Karpas-422 (cell line): Measurements from ENCODE around the gene TRAF7. TPM values are rescaled to one million over a fixed set of nuclear protein-coding genes. Genes with fewer than 3 reads are reported as not detected.
A peak's percentile ranks its signal among the peaks of the same experiment; 100 is the strongest.

Experiments used
- DNase-seq: peaks from one replicate; pipeline ENCODE4 v3.0.0-alpha.2; 2015
- H2AFZ ChIP-seq: fragments of 200-600 bp; sonication (generic); 2 replicates; pipeline ENCODE4 v1.6.1; 2014; ENCODE audit warnings: antibody characterized with exemption, low read length, mixed read lengths
- H3K27ac ChIP-seq: fragments of 200-600 bp; sonication (generic); 2 replicates; pipeline ENCODE4 v1.5.1; 2014; ENCODE audit warnings: mild to moderate bottlenecking, low read length, moderate library complexity
- H3K27me3 ChIP-seq: fragments of 200-600 bp; sonication (generic); 2 replicates; pipeline ENCODE4 v1.6.1; 2014; ENCODE audit warnings: low read length, mixed read lengths
- H3K36me3 ChIP-seq: fragments of 200-600 bp; sonication (generic); 2 replicates; pipeline ENCODE4 v1.6.1; 2014; ENCODE audit warnings: low read length, mixed read lengths; ENCODE audit not compliant: insufficient read depth
- H3K4me1 ChIP-seq: fragments of 200-600 bp; sonication (generic); 2 replicates; pipeline ENCODE4 v1.6.1; 2014; ENCODE audit warnings: mild to moderate bottlenecking, low read length, mixed read lengths
- H3K4me2 ChIP-seq: fragments of 200-600 bp; sonication (generic); 2 replicates; pipeline ENCODE4 v1.6.1; 2014; ENCODE audit warnings: low read length, low read depth, mild to moderate bottlenecking; ENCODE audit not compliant: poor library complexity, severe bottlenecking
- H3K4me3 ChIP-seq: fragments of 200-600 bp; sonication (generic); 2 replicates; pipeline ENCODE4 v1.5.1; 2014; ENCODE audit warnings: mild to moderate bottlenecking, antibody characterized with exemption, low read length, mixed read lengths
- H3K79me2 ChIP-seq: fragments of 200-600 bp; sonication (generic); 2 replicates; pipeline ENCODE4 v1.6.1; 2014; ENCODE audit warnings: mild to moderate bottlenecking, low read length, mixed read lengths
- H3K9ac ChIP-seq: fragments of 200-600 bp; sonication (generic); 2 replicates; pipeline ENCODE4 v1.6.0; 2014; ENCODE audit warnings: low read length
- H3K9me2 ChIP-seq: fragments of 200-600 bp; sonication (generic), shearing (Covaris generic); replicated peaks from 2 replicates; pipeline ENCODE4 v1.6.0; 2014; ENCODE audit warnings: mild to moderate bottlenecking, low read length, moderate library complexity; ENCODE audit not compliant: insufficient read depth
- H3K9me3 ChIP-seq: fragments of 300-700, 200-600 bp; sonication (generic); 2 replicates; pipeline ENCODE4 v1.6.1; 2014; ENCODE audit warnings: low read length, mixed read lengths
- H4K20me1 ChIP-seq: fragments of 200-600 bp; sonication (generic); 2 replicates; pipeline ENCODE4 v1.6.1; 2014; ENCODE audit warnings: mild to moderate bottlenecking, antibody characterized with exemption, low read length, low read depth; ENCODE audit not compliant: insufficient read depth
- total RNA-seq: library from RNA; depleted of rRNA; stranded (reverse); fragments of >200 nt; shearing (Covaris generic); gene quantifications from 2 replicates; pipeline ENCODE4 v1.2.3, GENCODE V29; 2014; ENCODE audit warnings: low replicate concordance

The TRAF7 gene
- total RNA-seq, 1 experiment from 2014 or later = 68.3 TPM

DNA sequence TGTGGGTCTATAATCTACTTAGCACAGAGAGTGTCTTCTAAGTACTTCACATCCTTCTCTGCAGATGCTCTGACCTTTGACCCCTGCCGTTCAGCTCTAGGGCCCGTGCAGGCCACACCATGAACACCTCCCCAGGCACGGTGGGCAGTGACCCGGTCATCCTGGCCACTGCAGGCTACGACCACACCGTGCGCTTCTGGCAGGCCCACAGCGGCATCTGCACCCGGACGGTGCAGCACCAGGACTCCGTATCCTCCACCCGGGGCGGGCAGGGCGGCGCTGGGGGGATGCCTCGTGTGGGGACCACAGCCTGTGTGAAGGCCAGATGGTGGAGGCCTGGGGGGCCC, 50.4 kb downstream of the TRAF7 start:
- DNase-seq = no peak
- H3K4me3 ChIP-seq = peak overlapping the region; percentile 95
- H3K36me3 ChIP-seq = 0 out of 2 replicates have a peak, but pooled peaks cover 5% of the 10 kb centered on the region

DNA sequence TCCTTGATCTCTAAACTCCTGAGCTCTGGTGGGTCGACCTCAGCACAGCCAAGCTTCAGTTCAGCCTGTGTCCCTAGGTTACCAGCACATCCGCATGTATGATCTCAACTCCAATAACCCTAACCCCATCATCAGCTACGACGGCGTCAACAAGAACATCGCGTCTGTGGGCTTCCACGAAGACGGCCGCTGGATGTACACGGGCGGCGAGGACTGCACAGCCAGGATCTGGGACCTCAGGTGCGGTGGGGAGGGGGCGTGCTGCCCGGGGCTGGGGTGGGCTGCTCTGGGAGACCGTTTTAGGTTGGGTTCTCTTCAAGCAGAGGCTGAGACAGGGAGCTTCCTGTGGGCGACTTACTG, 50.8 kb downstream of the TRAF7 start:
- no peak for DNase-seq
- no peaks in the 10 kb centered on the region for H3K9me2 ChIP-seq
- H3K9me3 ChIP-seq = no peaks in the 10 kb centered on the region
- H4K20me1 ChIP-seq = no peaks in the 10 kb centered on the region
- peaks cover 29% of the 10 kb centered on the region for H3K4me1 ChIP-seq
- peak overlapping the region; percentile 95 for H3K4me3 ChIP-seq
- H3K27ac ChIP-seq = peak overlapping the region; percentile 67
- H3K4me2 ChIP-seq = peak overlapping the region; percentile 96
- H3K9ac ChIP-seq = peak overlapping the region; percentile 98
- H3K27me3 ChIP-seq = no peaks in the 10 kb centered on the region
- H3K36me3 ChIP-seq = 0 out of 2 replicates have a peak, but pooled peaks cover 5% of the 10 kb centered on the region
- no peak overlapping the region for H2AFZ ChIP-seq
- peaks cover 25% of the 10 kb centered on the region for H3K79me2 ChIP-seq

More for the DNA sequence above, 50.4 kb downstream of the TRAF7 start:
- Histone ChIP-seq H3K4me2 (peak overlapping the region; percentile 96), H3K4me1 (peaks cover 29% of the 10 kb centered on the region), H3K9me2 (no peaks in the 10 kb centered on the region), H3K79me2 (peaks cover 25% of the 10 kb centered on the region), H4K20me1 (no peaks in the 10 kb centered on the region), H3K27me3 (no peaks in the 10 kb centered on the region), H3K9ac (peak overlapping the region; percentile 98), H3K27ac (peak overlapping the region; percentile 67), H2AFZ (no peak overlapping the region; the same call in 1 of the 2 replicates), H3K9me3 (no peaks in the 10 kb centered on the region)

DNA sequence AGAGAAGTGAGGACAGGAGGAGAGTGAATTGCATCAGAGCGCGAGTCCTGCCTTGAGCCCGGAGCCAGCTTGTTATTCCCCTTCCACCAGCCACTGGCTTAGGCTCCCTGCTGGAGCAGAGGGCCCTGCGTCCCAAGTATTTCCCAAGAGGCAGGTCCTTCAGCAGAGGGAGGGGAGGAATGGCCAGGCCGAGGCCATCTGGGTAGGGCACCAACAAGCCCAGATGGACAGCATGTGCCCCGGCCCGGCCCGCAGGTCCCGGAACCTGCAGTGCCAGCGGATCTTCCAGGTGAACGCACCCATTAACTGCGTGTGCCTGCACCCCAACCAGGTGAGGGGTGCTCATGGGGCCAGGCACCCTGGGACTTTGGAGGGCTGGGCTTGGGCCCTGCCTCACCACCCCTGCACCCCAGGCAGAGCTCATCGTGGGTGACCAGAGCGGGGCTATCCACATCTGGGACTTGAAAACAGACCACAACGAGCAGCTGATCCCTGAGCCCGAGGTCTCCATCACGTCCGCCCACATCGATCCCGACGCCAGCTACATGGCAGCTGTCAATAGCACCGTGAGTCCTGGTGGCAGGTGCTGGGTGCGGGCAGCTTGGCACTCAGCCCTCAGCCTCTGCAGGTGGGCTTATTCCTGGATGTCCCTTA, 51.3 kb downstream of the TRAF7 start:
- peak overlapping the region; percentile 98 for H3K9ac ChIP-seq
- H3K27ac ChIP-seq = peak overlapping the region; percentile 67; the same call in 1 of the 2 replicates
- peak overlapping the region; percentile 96 for H3K4me2 ChIP-seq
- 0 out of 2 replicates have a peak, but pooled peaks cover 5% of the 10 kb centered on the region for H3K36me3 ChIP-seq
- peak overlapping the region; percentile 95 for H3K4me3 ChIP-seq
- H3K9me3 ChIP-seq = no peaks in the 10 kb centered on the region
- no peaks in the 10 kb centered on the region for H4K20me1 ChIP-seq
- no peaks in the 10 kb centered on the region for H3K27me3 ChIP-seq
- peaks cover 32% of the 10 kb centered on the region for H3K4me1 ChIP-seq
- DNase-seq = no peak
- H3K9me2 ChIP-seq = no peaks in the 10 kb centered on the region
- H3K79me2 ChIP-seq = peaks cover 25% of the 10 kb centered on the region
- H2AFZ ChIP-seq = no peak overlapping the region

DNA sequence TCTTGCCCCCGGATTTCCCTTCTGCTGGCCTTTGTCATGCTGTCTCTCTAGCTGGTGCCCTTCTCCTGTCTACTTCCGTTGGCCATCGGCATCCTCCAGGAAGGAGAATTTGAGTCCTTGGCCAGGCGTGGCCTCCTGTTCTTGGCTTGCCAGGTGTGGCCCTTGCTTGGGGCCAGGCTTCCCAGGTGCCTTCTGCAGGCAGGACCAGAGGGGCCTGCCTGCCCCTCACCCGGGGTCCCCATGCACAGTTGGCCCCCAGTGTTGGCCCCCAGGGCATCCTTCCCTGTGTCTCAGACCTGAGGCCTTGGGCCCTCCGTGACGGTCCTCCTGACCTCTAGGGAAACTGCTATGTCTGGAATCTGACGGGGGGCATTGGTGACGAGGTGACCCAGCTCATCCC, 52.3 kb downstream of the TRAF7 start:
- H3K9me2 ChIP-seq = no peaks in the 10 kb centered on the region
- H3K79me2 ChIP-seq = peaks cover 35% of the 10 kb centered on the region
- no peaks in the 10 kb centered on the region for H3K27me3 ChIP-seq
- H3K9ac ChIP-seq = no peak overlapping the region
- peaks cover 42% of the 10 kb centered on the region for H3K4me1 ChIP-seq
- no peaks in the 10 kb centered on the region for H3K9me3 ChIP-seq
- H3K4me3 ChIP-seq = no peak overlapping the region
- no peak overlapping the region for H3K27ac ChIP-seq
- 0 out of 2 replicates have a peak, but pooled peaks cover 5% of the 10 kb centered on the region for H3K36me3 ChIP-seq
- H2AFZ ChIP-seq = no peak overlapping the region
- no peak for DNase-seq
- no peak overlapping the region for H3K4me2 ChIP-seq
- peaks cover 7% of the 10 kb centered on the region; the same call in 1 of the 2 replicates for H4K20me1 ChIP-seq

DNA sequence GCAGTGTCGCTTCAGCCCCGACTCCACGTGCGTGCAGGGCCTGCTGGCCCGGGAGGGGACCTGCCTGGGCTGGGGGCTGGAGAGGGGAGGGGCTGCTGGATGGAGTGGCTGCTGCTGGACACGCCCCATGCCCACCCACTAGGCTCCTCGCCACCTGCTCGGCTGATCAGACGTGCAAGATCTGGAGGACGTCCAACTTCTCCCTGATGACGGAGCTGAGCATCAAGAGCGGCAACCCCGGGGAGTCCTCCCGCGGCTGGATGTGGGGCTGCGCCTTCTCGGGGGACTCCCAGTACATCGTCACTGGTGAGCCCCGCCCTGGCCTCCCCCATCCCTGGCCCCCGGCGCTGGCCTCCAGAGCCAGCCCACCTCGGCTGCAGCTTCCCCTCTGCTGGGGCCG, 52.7 kb downstream of the TRAF7 start:
- no peak overlapping the region for H3K9ac ChIP-seq
- no peaks in the 10 kb centered on the region for H3K9me2 ChIP-seq
- H3K9me3 ChIP-seq = no peaks in the 10 kb centered on the region
- H3K4me1 ChIP-seq = peaks cover 46% of the 10 kb centered on the region
- no peak overlapping the region for H3K4me2 ChIP-seq
- H3K4me3 ChIP-seq = no peak overlapping the region
- no peaks in the 10 kb centered on the region for H3K27me3 ChIP-seq
- peaks cover 12% of the 10 kb centered on the region; the same call in 1 of the 2 replicates for H4K20me1 ChIP-seq
- H2AFZ ChIP-seq = no peak overlapping the region
- no peak for DNase-seq
- no peak overlapping the region for H3K27ac ChIP-seq
- H3K36me3 ChIP-seq = 0 out of 2 replicates have a peak, but pooled peaks cover 5% of the 10 kb centered on the region
- H3K79me2 ChIP-seq = peaks cover 39% of the 10 kb centered on the region

GRCh38 chr16:2208772-2209171, 53.2 kb downstream of the TRAF7 start:
- H3K27me3 ChIP-seq = no peaks in the 10 kb centered on the region
- H2AFZ ChIP-seq = no peak overlapping the region
- H3K9ac ChIP-seq = no peak overlapping the region
- H3K9me2 ChIP-seq = no peaks in the 10 kb centered on the region
- H4K20me1 ChIP-seq = peaks cover 16% of the 10 kb centered on the region; the same call in 1 of the 2 replicates
- H3K79me2 ChIP-seq = peaks cover 44% of the 10 kb centered on the region
- H3K9me3 ChIP-seq = no peaks in the 10 kb centered on the region
- H3K4me2 ChIP-seq = no peak overlapping the region
- no peak overlapping the region for H3K27ac ChIP-seq
- DNase-seq = no peak
- no peak overlapping the region for H3K4me3 ChIP-seq
- 0 out of 2 replicates have a peak, but pooled peaks cover 5% of the 10 kb centered on the region for H3K36me3 ChIP-seq
- peaks cover 49% of the 10 kb centered on the region for H3K4me1 ChIP-seq

- Histone ChIP-seq H4K20me1 (peaks cover 16% of the 10 kb centered on the region; the same call in 1 of the 2 replicates), H2AFZ (no peak overlapping the region), H3K4me2 (no peak overlapping the region), H3K9me2 (no peaks in the 10 kb centered on the region), H3K27ac (no peak overlapping the region), H3K9ac (no peak overlapping the region), H3K4me1 (peaks cover 47% of the 10 kb centered on the region), H3K9me3 (no peaks in the 10 kb centered on the region), H3K36me3 (0 out of 2 replicates have a peak, but pooled peaks cover 5% of the 10 kb centered on the region), H3K4me3 (no peak overlapping the region), H3K27me3 (no peaks in the 10 kb centered on the region), H3K79me2 (peaks cover 50% of the 10 kb centered on the region)
- DNase-seq = no peak
These were observed 53.9 kb downstream of the TRAF7 start for GRCh38 chr16:2209258-2210008.

DNA sequence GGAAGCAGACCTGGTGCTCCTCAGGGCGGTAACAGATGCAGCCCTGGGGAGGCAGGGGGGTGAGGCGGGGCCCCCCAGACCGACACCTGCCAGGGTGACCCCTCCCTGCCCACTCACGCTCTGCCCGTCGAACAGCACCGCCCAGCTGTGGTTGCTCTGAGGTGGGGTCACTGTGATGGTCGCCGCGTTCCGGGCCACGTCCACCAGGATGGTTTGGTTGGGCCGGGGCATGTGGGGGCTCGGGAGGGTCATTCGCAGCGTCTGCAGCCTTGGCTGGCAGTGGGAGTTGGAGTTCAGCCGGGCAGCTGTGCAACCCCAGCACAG, 54.4 kb downstream of the TRAF7 start:
- H3K36me3 ChIP-seq = 0 out of 2 replicates have a peak, but pooled peaks cover 5% of the 10 kb centered on the region
- H3K4me3 ChIP-seq = no peak overlapping the region
- H2AFZ ChIP-seq = no peak overlapping the region
- H3K9me2 ChIP-seq = no peaks in the 10 kb centered on the region
- no peak overlapping the region for H3K4me2 ChIP-seq
- H4K20me1 ChIP-seq = peaks cover 16% of the 10 kb centered on the region; the same call in 1 of the 2 replicates
- H3K9me3 ChIP-seq = no peaks in the 10 kb centered on the region
- no peak for DNase-seq
- no peak overlapping the region for H3K27ac ChIP-seq
- H3K79me2 ChIP-seq = peaks cover 50% of the 10 kb centered on the region
- H3K4me1 ChIP-seq = peaks cover 42% of the 10 kb centered on the region
- H3K27me3 ChIP-seq = no peaks in the 10 kb centered on the region
- no peak overlapping the region for H3K9ac ChIP-seq
